Vagina (tissue), 2 donors: Measurements from ENCODE around the gene DENND2C. TPM values are rescaled to one million over a fixed set of nuclear protein-coding genes. Genes with fewer than 3 reads are reported as not detected.
"Not testable (repeated sequence)": the region's sequence is repeated elsewhere in the genome, so short reads cannot be mapped to it uniquely, and the experiment has no call there.

Source experiments
- DNase-seq, 2 donors: peaks; one replicate each; pipeline ENCODE4 v3.0.0-alpha.2; 2017; ENCODE audit errors: extremely low spot score in 2 of 2
- H3K27ac ChIP-seq: fragments of 200-600 bp; sonication (generic); one replicate; pipeline ENCODE4 v1.5.1; 2019
- H3K27me3 ChIP-seq: fragments of 200-600 bp; sonication (generic); one replicate; pipeline ENCODE4 v1.5.1; 2019
- H3K36me3 ChIP-seq, 2 donors: fragments of 200-600 bp; sonication (generic); one replicate each; pipeline ENCODE4 v1.5.1; 2017 to 2019
- H3K4me1 ChIP-seq: fragments of 200-600 bp; sonication (generic); one replicate; pipeline ENCODE4 v1.5.1; 2019
- H3K4me3 ChIP-seq, 2 donors: fragments of 200-600 bp; sonication (generic); 1 replicate in 1 of 2; 2 replicates in 1 of 2; pipeline ENCODE4 v1.5.1; 2016 to 2019
- H3K9me3 ChIP-seq: fragments of 200-600 bp; sonication (generic); one replicate; pipeline ENCODE4 v1.5.1; 2019
- CTCF ChIP-seq, 3 experiments: fragments of 450-650 bp in 2 of 3; fragments of 200-600 bp in 1 of 3; sonication (generic) in 1 of 3; IDR thresholded peaks; one replicate each; pipeline ENCODE4 v1.5.1; 2017 to 2019; ENCODE audit warnings: antibody characterized with exemption in 3 of 3, mild to moderate bottlenecking in 2 of 3, moderate library complexity in 2 of 3
- POLR2A ChIP-seq, 2 donors: fragments of 450-650 bp; IDR thresholded peaks; one replicate each; pipeline ENCODE4 v1.6.1; 2017; ENCODE audit warnings: antibody characterized with exemption in 2 of 2, mild to moderate bottlenecking in 2 of 2, moderate library complexity in 2 of 2
- POLR2AphosphoS5 ChIP-seq, 2 donors: sonication (generic); formaldehyde crosslinking; IDR thresholded peaks; one replicate each; pipeline ENCODE4 v1.9.0; 2017; ENCODE audit warnings: antibody characterized with exemption in 2 of 2, mild to moderate bottlenecking in 2 of 2, low read depth in 1 of 2; ENCODE audit not compliant: insufficient read depth in 1 of 2
- intact Hi-C: fragments of 100-400 bp; cut with DNase I; formaldehyde crosslinking; loops from one replicate; pipeline ENCODE4 v1.15.1; 2023
- total RNA-seq: library from RNA; depleted of rRNA; stranded (reverse); fragments of >200 nt; gene quantifications from one replicate; pipeline ENCODE4 v1.2.3, GENCODE V29; 2016

Gene DENND2C
- total RNA-seq, 1 donor from 2014 or later, result 25.5 TPM

- no peak for DNase-seq
- no peaks in the 10 kb centered on the region for H3K9me3 ChIP-seq
- no peak overlapping the region for H3K4me3 ChIP-seq
- H3K27ac ChIP-seq, result no peak overlapping the region
- peaks cover 0 to 43% of the 10 kb centered on the region in 2 donors for H3K36me3 ChIP-seq
- H3K27me3 ChIP-seq, result no peaks in the 10 kb centered on the region
- TF ChIP-seq POLR2A (IDR thresholded peaks at IDR 0.05) (no peak), CTCF (IDR thresholded peaks at IDR 0.05) (no peak), POLR2AphosphoS5 (IDR thresholded peaks at IDR 0.05; ENCODE audit: insufficient read depth in 1 of 2, low read depth in 1 of 2) (no peak)
- intact Hi-C loops, result no loop called here
- no peaks in the 10 kb centered on the region for H3K4me1 ChIP-seq
Measured at GRCh38 chr1:114564141-114564540, 105.7 kb downstream of the DENND2C start.

- H3K27ac ChIP-seq, DNase-seq, H3K27me3 ChIP-seq, H3K9me3 ChIP-seq, H3K4me3 ChIP-seq, H3K4me1 ChIP-seq, intact Hi-C loops: not testable (repeated sequence)
- H3K36me3 ChIP-seq, result peaks cover 0 to 34% of the 10 kb centered on the region in 2 donors
Measured at GRCh38 chr1:114562978-114563510, 106.8 kb downstream of the DENND2C start.

GRCh38 chr1:114561333-114561732 lies 108.5 kb downstream of the DENND2C start:
- intact Hi-C loops, result no loop called here
- H3K4me1 ChIP-seq, result no peaks in the 10 kb centered on the region
- no peak overlapping the region for H3K27ac ChIP-seq
- no peak for DNase-seq
- no peaks in the 10 kb centered on the region for H3K9me3 ChIP-seq
- no peak overlapping the region for H3K4me3 ChIP-seq
- no peaks in the 10 kb centered on the region for H3K27me3 ChIP-seq
- peaks cover 0 to 17% of the 10 kb centered on the region in 2 donors for H3K36me3 ChIP-seq
- no peak for TF ChIP-seq POLR2AphosphoS5 (IDR thresholded peaks at IDR 0.05; ENCODE audit: insufficient read depth in 1 of 2, low read depth in 1 of 2)
- TF ChIP-seq POLR2A (IDR thresholded peaks at IDR 0.05), result no peak
- no peak for TF ChIP-seq CTCF (IDR thresholded peaks at IDR 0.05)

GRCh38 chr1:114559356-114559755 lies 110.5 kb downstream of the DENND2C start:
- Histone ChIP-seq H3K4me3 (no peak overlapping the region), H3K36me3 (no peaks in the 10 kb centered on the region), H3K27ac (no peak overlapping the region), H3K9me3 (no peaks in the 10 kb centered on the region), H3K4me1 (no peaks in the 10 kb centered on the region), H3K27me3 (no peaks in the 10 kb centered on the region)
- no peak for DNase-seq
- no peak for TF ChIP-seq POLR2AphosphoS5 (IDR thresholded peaks at IDR 0.05; ENCODE audit: insufficient read depth in 1 of 2, low read depth in 1 of 2)
- TF ChIP-seq CTCF (IDR thresholded peaks at IDR 0.05), result no peak
- no peak for TF ChIP-seq POLR2A (IDR thresholded peaks at IDR 0.05)
- intact Hi-C loops, result no loop called here

- no peak overlapping the region for H3K27ac ChIP-seq
- H3K9me3 ChIP-seq, result no peaks in the 10 kb centered on the region
- TF ChIP-seq CTCF (IDR thresholded peaks at IDR 0.05), result no peak
- H3K4me1 ChIP-seq, result no peaks in the 10 kb centered on the region
- no peaks in the 10 kb centered on the region for H3K36me3 ChIP-seq
- intact Hi-C loops, result no loop called here
- H3K4me3 ChIP-seq, result no peak overlapping the region
- DNase-seq, result no peak
- H3K27me3 ChIP-seq, result no peaks in the 10 kb centered on the region
Measured at GRCh38 chr1:114558544-114558943, 111.3 kb downstream of the DENND2C start.

- Histone ChIP-seq H3K4me1 (no peaks in the 10 kb centered on the region), H3K36me3 (no peaks in the 10 kb centered on the region), H3K4me3 (no peak overlapping the region), H3K27me3 (no peaks in the 10 kb centered on the region), H3K9me3 (no peaks in the 10 kb centered on the region), H3K27ac (no peak overlapping the region)
- no peak for DNase-seq
- intact Hi-C loops, result no loop called here
- TF ChIP-seq POLR2A (IDR thresholded peaks at IDR 0.05), result no peak
Measured at GRCh38 chr1:114554577-114554976, 115.3 kb downstream of the DENND2C start.
